ENCODE measurements around the gene IP6K3. TPM values are rescaled to one million over a fixed set of nuclear protein-coding genes. Genes with fewer than 3 reads are reported as not detected.

The IP6K3 gene
- total RNA-seq, 1 experiment from 2014 or later, result 88.2 TPM

- DNase-seq (ENCODE audit: low read depth), result no peak
Observed at GRCh38 chr6:33677143-33677660, 69.5 kb downstream of the IP6K3 start.

DNA sequence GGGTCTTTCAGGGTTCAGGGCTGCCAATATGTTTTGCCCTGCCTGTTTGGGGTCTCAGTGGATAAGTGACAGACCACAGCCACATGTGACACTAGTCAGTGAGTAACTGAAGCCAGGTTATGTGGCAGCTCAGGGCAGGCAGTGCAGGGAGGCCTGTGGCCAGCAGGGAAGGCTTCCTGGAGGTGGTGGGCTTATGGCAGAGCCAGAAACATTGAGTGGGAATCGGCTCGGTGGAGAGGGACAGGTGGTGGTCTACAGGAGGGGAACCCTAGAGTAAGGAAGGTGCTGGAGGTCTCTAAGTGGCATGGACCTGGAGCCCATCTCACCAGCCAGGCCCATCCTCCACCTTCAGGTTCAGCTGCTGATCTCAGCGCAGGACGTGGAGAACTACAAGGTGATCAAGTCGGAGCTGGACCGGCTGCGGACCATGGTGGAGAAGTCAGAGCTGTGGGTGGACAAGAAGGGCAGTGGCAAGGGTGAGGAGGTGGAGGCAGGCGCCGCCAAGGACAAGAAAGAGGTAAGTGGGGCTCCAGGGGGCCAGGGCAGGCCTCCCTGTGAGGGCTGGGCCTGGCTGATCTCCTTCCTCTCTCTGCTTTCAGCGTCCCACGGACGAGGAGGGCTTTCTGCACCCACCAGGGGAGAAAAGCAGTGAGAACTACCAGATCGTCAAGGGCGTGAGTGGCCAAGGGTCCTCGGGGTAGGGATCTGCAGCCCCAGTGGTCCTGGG, 70.1 kb downstream of the IP6K3 start:
- no peak for DNase-seq (ENCODE audit: low read depth)

DNA sequence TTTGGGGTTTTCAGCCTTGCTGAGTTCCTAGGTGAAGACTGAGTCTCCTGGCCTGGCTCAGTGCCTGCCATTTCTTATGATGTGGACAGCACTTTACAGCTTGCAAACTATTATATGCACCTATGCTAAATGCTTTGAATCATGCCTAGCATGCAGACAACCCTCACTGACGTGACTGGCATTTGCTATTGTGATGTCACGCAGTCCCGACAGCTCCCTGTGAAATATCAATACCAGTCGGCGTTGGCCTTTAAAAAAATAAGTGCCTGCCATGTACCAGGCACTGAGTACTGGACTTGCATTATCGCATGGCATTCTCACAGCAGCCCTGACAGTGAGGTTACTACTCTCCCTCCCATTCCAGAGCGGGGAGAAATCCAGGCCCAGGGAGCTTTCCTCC, 70.7 kb downstream of the IP6K3 start:
- DNase-seq (ENCODE audit: low read depth), result no peak

- DNase-seq (ENCODE audit: low read depth), result no peak
Observed at GRCh38 chr6:33673851-33674250, 72.9 kb downstream of the IP6K3 start.

GRCh38 chr6:33672808-33673207, 73.9 kb downstream of the IP6K3 start:
- peak; percentile 97 for DNase-seq (ENCODE audit: low read depth)

DNA sequence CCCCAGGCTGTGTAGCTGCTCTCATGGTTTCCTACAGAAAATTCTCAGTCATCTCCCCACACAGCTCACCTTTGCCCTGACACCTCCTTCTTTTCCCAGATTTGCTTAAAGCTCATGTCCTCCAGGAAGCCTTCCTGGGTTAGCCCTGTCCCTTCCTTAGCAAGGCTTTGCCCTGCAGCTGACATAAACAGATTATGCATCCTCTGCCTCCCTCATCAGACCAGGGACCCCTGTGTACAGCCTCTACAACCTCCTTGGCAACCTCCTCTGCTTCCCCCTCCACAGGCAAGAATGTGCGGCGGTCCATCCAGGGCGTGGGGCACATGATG, 75.0 kb downstream of the IP6K3 start:
- no peak for DNase-seq (ENCODE audit: low read depth)

Other genes starting within 250 kb of the IP6K3 start
- gene BAK1, start 166.6 kb downstream of the IP6K3 start, total RNA-seq (2014; rRNA removed), result 18.5 and 19.3 TPM in 2 replicates
- 48.6 and 50.1 TPM in 2 replicates for gene ITPR3, start 125.6 kb downstream of the IP6K3 start, total RNA-seq (2014; rRNA removed)
- gene UQCC2, start 35.2 kb downstream of the IP6K3 start, total RNA-seq (2014; rRNA removed), result 36.4 and 48.7 TPM in 2 replicates
- gene LEMD2, start 42.2 kb upstream of the IP6K3 start, total RNA-seq (2014; rRNA removed), result 52.5 and 57.8 TPM in 2 replicates
- not detected in 2 replicates for gene MLN, start 57.1 kb upstream of the IP6K3 start, total RNA-seq (2014; rRNA removed)